SKM-1 treated with dmso at 0.1 percent for 144 hours (cell line): ENCODE data around the gene RABGAP1L.
"Not testable (repeated sequence)": the region's sequence is repeated elsewhere in the genome, so short reads cannot be mapped to it uniquely, and the experiment has no call there.

Experiments
- DNase-seq: peaks from one replicate; lab custom pipeline; 2025; ENCODE audit not compliant: unreplicated experiment; lab: John Stamatoyannopoulos, UW

Gene RABGAP1L

GRCh38 chr1:174153085-174153824 lies 6.1 kb upstream of the RABGAP1L start:
- DNase-seq: no peak

- no peak for DNase-seq
These were observed 5.6 kb upstream of the RABGAP1L start for GRCh38 chr1:174153825-174154107.

- no peak for DNase-seq
These were observed 2.9 kb upstream of the RABGAP1L start for GRCh38 chr1:174156437-174156836.

GRCh38 chr1:174157157-174157806 lies 2.0 kb upstream of the RABGAP1L start:
- no peak for DNase-seq

- DNase-seq: peak; percentile 78
These were observed 511 bp upstream of the RABGAP1L start for GRCh38 chr1:174158767-174159251.

GRCh38 chr1:174160109-174160473 lies 771 bp downstream of the RABGAP1L start:
- no peak for DNase-seq

- DNase-seq: no peak
These were observed 1.3 kb downstream of the RABGAP1L start for GRCh38 chr1:174160603-174161002.

- DNase-seq: no peak
These were observed 2.5 kb downstream of the RABGAP1L start for GRCh38 chr1:174161813-174162212.

- no peak for DNase-seq
These were observed 5.5 kb downstream of the RABGAP1L start for GRCh38 chr1:174164826-174165225.

GRCh38 chr1:174165471-174166137 lies 6.3 kb downstream of the RABGAP1L start:
- no peak for DNase-seq

GRCh38 chr1:174166530-174167264 lies 7.4 kb downstream of the RABGAP1L start:
- DNase-seq: no peak

GRCh38 chr1:174167265-174167803 lies 8.0 kb downstream of the RABGAP1L start:
- no peak for DNase-seq

- DNase-seq: no peak
These were observed 10.0 kb downstream of the RABGAP1L start for GRCh38 chr1:174169342-174169741.

GRCh38 chr1:174171073-174171472 lies 11.8 kb downstream of the RABGAP1L start:
- DNase-seq: no peak

GRCh38 chr1:174174461-174175329 lies 15.4 kb downstream of the RABGAP1L start:
- DNase-seq: no peak

GRCh38 chr1:174178459-174178858 lies 19.1 kb downstream of the RABGAP1L start:
- DNase-seq: not testable (repeated sequence)

- DNase-seq: no peak
These were observed 30.2 kb downstream of the RABGAP1L start for GRCh38 chr1:174189428-174190062.

- DNase-seq: no peak
These were observed 31.4 kb downstream of the RABGAP1L start for GRCh38 chr1:174190691-174191199.

GRCh38 chr1:174191349-174191862 lies 32.1 kb downstream of the RABGAP1L start:
- DNase-seq: no peak
